K562 (cell line): Measurements from ENCODE around the gene RINL. TPM values are rescaled to one million over a fixed set of nuclear protein-coding genes. Genes with fewer than 3 reads are reported as not detected.
A peak's percentile ranks its signal among the peaks of the same experiment; 100 is the strongest.

Experiments
- ATAC-seq: fragments of 200-7000 bp; cut with Tn5 transposase; 3 replicates; pipeline ENCODE4 v1.9.1; 2020; ENCODE audit warnings: moderate library complexity
- BruUV-seq: library from RNA; stranded (reverse); fragments of 400-500 nt; replicated peaks from 2 replicates; lab custom pipeline; 2021; lab: Mats Ljungman, UMichigan
- CTCF ChIA-PET: fragments of 300-600 bp; formaldehyde crosslinking; extraction: SDS; loops from one replicate; lab custom pipeline; 2021; ENCODE audit warnings: low intra/inter-chr PET ratio; lab: Yijun Ruan, JAX
- POLR2A ChIA-PET: fragments of 300-600, 350-650 bp; sonication (Branson Sonifier 250); formaldehyde crosslinking; extraction: SDS; loops from one replicate; lab custom pipeline; 2021; ENCODE audit warnings: antibody characterized with exemption, inconsistent platforms; lab: Yijun Ruan, JAX
- DNase-seq, 4 experiments: peaks; one replicate each; pipeline versions ENCODE4 v3.0.0 to v3.0.0-alpha.2; 2011 to 2018; ENCODE audit warnings: low spot score in 3 of 4, mixed read lengths in 3 of 4; ENCODE audit errors: extremely low read depth in 1 of 4
- FAIRE-seq: peaks from 2 replicates; lab custom pipeline; 2011; peaks lifted over from hg19 to GRCh38; lab: Jason Lieb, UNC
- H2AFZ ChIP-seq: 2 replicates; pipeline ENCODE4 v1.6.0; 2011; ENCODE audit warnings: low read depth, low read length, control low read depth, inconsistent platforms
- H3K27ac ChIP-seq: fragments of 200-600 bp; 3 replicates; pipeline ENCODE4 v1.8.0; 2011; ENCODE audit warnings: low read depth, mild to moderate bottlenecking, control low read depth, inconsistent platforms, low read length, moderate library complexity, mixed read lengths; ENCODE audit errors: extremely low read depth
- H3K27me3 ChIP-seq, 2 experiments: fragments of 300-600 bp in 1 of 2; 2 replicates in 1 of 2; 3 replicates in 1 of 2; pipeline versions ENCODE4 v1.6.0 to v1.8.0; 2011; ENCODE audit warnings: inconsistent platforms in 2 of 2, low read length in 2 of 2, mild to moderate bottlenecking in 1 of 2, mixed read lengths in 1 of 2, moderate library complexity in 1 of 2; ENCODE audit not compliant: control insufficient read depth in 2 of 2, insufficient read depth in 2 of 2
- H3K36me3 ChIP-seq: fragments of 300-600 bp; 3 replicates; pipeline ENCODE4 v1.8.0; 2011; ENCODE audit warnings: mild to moderate bottlenecking, low read length, inconsistent platforms; ENCODE audit not compliant: control insufficient read depth, insufficient read depth
- H3K4me1 ChIP-seq, 2 experiments: fragments of 200-600 bp in 1 of 2; replicated peaks in 1 of 2; 2 replicates in 1 of 2; 3 replicates in 1 of 2; pipeline versions ENCODE4 v1.5.1 to v1.8.0; 2011; ENCODE audit warnings: inconsistent platforms in 2 of 2, low read length in 2 of 2, mild to moderate bottlenecking in 1 of 2, mixed read lengths in 1 of 2, moderate library complexity in 1 of 2; ENCODE audit not compliant: control insufficient read depth in 2 of 2, insufficient read depth in 2 of 2
- H3K4me2 ChIP-seq: 2 replicates; pipeline ENCODE4 v1.6.1; 2011; ENCODE audit warnings: low read length, control low read depth, inconsistent platforms, mixed read lengths; ENCODE audit not compliant: insufficient read depth
- H3K4me3 ChIP-seq: fragments of 200-600 bp; sonication (generic), shearing (Covaris generic); 2 replicates; pipeline ENCODE4 v1.5.1; 2016; ENCODE audit warnings: control low read depth, inconsistent platforms
- H3K79me2 ChIP-seq: fragments of 200-600 bp; 3 replicates; pipeline ENCODE4 v1.8.0; 2011; ENCODE audit warnings: low read length, inconsistent platforms; ENCODE audit not compliant: control insufficient read depth, insufficient read depth
- H3K9ac ChIP-seq, 2 experiments: 2 replicates each; pipeline versions ENCODE4 v1.6.0 to v1.6.1; 2011; ENCODE audit warnings: low read depth in 2 of 2, low read length in 2 of 2, control low read depth in 1 of 2, inconsistent platforms in 1 of 2, mild to moderate bottlenecking in 1 of 2, mixed read lengths in 1 of 2; ENCODE audit not compliant: insufficient read depth in 1 of 2
- H3K9me1 ChIP-seq: one replicate; pipeline ENCODE4 v1.6.0; 2011; ENCODE audit warnings: inconsistent platforms, mild to moderate bottlenecking, low read length, moderate library complexity; ENCODE audit not compliant: control insufficient read depth, insufficient read depth
- H3K9me3 ChIP-seq: replicated peaks from 2 replicates; pipeline ENCODE4 v1.5.1; 2011; ENCODE audit warnings: low read depth, low read length, inconsistent platforms; ENCODE audit not compliant: control insufficient read depth, insufficient read depth
- H4K20me1 ChIP-seq: replicated peaks from 2 replicates; pipeline ENCODE4 v1.6.1; 2011; ENCODE audit warnings: low read length, inconsistent platforms, mixed read lengths; ENCODE audit not compliant: control insufficient read depth, insufficient read depth
- NCOR1 ChIP-seq: fragments of 450-650 bp; IDR thresholded peaks from 2 replicates; pipeline ENCODE4 v1.6.1; 2016; ENCODE audit warnings: mild to moderate bottlenecking, moderate library complexity
- ZBTB7A ChIP-seq: IDR thresholded peaks from 2 replicates; pipeline ENCODE4 v1.6.1; 2011; ENCODE audit warnings: low read depth, mild to moderate bottlenecking, low read length, moderate library complexity, borderline replicate concordance; ENCODE audit not compliant: control insufficient read depth
- WGBS: fragments of 100-300 bp; shearing (Covaris generic); methylation state at CpG from one replicate; pipeline ENCODE4 v1.1.6; 2016; ENCODE audit warnings: low coverage, mixed read lengths; ENCODE audit not compliant: insufficient coverage; ENCODE audit errors: missing lambda C conversion rate; 5-methylcytosine and 5-hydroxymethylcytosine counted together
- in situ Hi-C: fragments of 300-500 bp; cut with MboI; formaldehyde crosslinking; loops from 4 replicates; pipeline ENCODE4 v1.15.0; 2018; ENCODE audit warnings: inconsistent platforms, mixed read lengths
- intact Hi-C: fragments of 100-400 bp; cut with micrococcal nuclease; formaldehyde crosslinking; loops from 2 replicates; pipeline ENCODE4 v1.14.2; 2022
- polyA plus RNA-seq, 8 experiments: library from polyadenylated mRNA; depleted of rRNA in 4 of 8; stranded (reverse) in 5 of 8; unstranded in 3 of 8; fragments of >200 nt; fragmentation: Nextera tagmentation in 2 of 8; fragmentation: Illumina TruSeq in 1 of 8; extraction: Ambion mirVana in 2 of 8; extraction: Trizol in 1 of 8; gene quantifications; 2 replicates each; pipeline versions ENCODE4 v1.2.1 to v1.2.3, GENCODE V29; 2011 to 2014; ENCODE audit warnings: inconsistent platforms in 1 of 8, missing spikeins in 1 of 8
- total RNA-seq, 7 experiments: library from RNA; depleted of rRNA in 6 of 7; stranded (reverse); fragments of >200 nt in 6 of 7; fragmentation: Illumina TruSeq in 2 of 7; extraction: Trizol in 2 of 7; gene quantifications; 2 replicates each; pipeline versions ENCODE4 v1.2.1 to v1.2.3, GENCODE V29; 2011 to 2021; ENCODE audit warnings: low replicate concordance in 1 of 7
- TF ChIP-seq, protein P1 (sequence below): fragments of 250-450 bp; sonication (Bioruptor Pico); IDR thresholded peaks from 2 replicates; pipeline ENCODE4 v1.5.0; 2021

The RINL gene
- total and polyA plus RNA-seq, 9 of the 15 experiments (the other 6 are each of a cell fraction or from before 2014, with no cell fraction given): 0.82 to 10.9 (median 4.9) TPM

DNA sequence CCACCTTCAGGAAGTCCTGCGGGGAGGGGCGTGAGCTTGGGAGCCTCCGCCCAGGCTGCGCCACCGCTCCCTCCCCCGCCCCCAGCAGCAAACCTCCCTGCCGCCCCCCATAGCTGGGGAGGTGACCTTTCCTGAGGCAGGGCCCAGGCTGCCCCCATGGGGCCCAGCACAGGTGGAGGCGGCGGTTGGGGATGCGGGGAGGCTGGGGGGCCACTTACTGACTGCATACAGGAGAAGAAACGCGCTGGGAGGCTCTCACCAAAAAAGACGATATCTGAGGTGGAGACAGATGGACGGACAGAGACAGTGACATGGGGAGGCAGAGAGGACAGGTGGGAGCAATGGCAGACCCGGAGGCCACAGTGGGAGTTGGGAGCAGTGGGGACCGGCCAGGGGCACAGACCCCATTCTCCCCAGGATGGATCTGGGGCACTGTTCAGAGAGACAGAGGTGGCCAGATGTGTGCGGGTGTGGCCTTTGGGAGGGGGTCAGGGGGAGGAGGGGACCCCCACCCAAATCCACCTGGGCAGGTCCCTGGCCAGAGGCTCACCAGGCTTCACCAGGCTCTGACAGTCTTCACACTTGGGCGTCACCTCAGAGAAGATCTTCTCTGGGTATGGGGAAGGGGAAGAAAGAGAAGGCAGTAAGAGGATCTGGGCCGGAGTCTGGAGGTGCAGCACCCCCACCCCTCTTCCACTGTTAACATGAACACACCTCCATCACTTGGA, 3.0 kb upstream of the RINL start:
- Histone ChIP-seq H3K27me3 (no peaks in the 10 kb centered on the region), H3K4me1 (peaks cover 24 to 62% of the 10 kb centered on the region in 2 experiments; a peak in 4 of 5 replicates), H3K27ac (no peak overlapping the region), H3K9me1 (no peaks in the 10 kb centered on the region), H4K20me1 (no peaks in the 10 kb centered on the region), H3K4me3 (no peak overlapping the region), H3K79me2 (no peaks in the 10 kb centered on the region), H2AFZ (no peak overlapping the region), H3K36me3 (peaks cover 5% of the 10 kb centered on the region; the same call in 1 of the 3 replicates), H3K9ac (0 out of 4 replicates have a peak overlapping the region, but pooled peaks of 1 of the 2 experiments have one; percentile 31), H3K4me2 (no peak overlapping the region), H3K9me3 (no peaks in the 10 kb centered on the region)
- POLR2A ChIA-PET: no interaction called here
- BruUV-seq: no TSS peak
- in situ Hi-C loops: no loop called here
- CTCF ChIA-PET: no interaction called here
- DNase-seq (peak in 2 of 4 experiments; percentile 50 to 57), ATAC-seq (no peak), FAIRE-seq (no peak)
- WGBS: 86% methylated on average over 2 of the region's 19 CpGs
- TF ChIP-seq NCOR1: no peak
- TF ChIP-seq, protein P1, sequence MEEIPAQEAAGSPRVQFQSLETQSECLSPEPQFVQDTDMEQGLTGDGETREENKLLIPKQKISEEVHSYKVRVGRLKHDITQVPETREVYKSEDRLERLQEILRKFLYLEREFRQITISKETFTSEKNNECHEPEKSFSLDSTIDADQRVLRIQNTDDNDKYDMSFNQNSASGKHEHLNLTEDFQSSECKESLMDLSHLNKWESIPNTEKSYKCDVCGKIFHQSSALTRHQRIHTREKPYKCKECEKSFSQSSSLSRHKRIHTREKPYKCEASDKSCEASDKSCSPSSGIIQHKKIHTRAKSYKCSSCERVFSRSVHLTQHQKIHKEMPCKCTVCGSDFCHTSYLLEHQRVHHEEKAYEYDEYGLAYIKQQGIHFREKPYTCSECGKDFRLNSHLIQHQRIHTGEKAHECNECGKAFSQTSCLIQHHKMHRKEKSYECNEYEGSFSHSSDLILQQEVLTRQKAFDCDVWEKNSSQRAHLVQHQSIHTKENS (CRISPR knock-in tag): no peak
- peak; percentile 37; the same call in 1 of the 2 replicates for TF ChIP-seq ZBTB7A
- intact Hi-C loops: no loop called here
